Sigmoid colon (tissue), 7 donors: ENCODE data around the gene KLHDC9. TPM values are rescaled to one million over a fixed set of nuclear protein-coding genes. Genes with fewer than 3 reads are reported as not detected.

Experiments used
- DNase-seq: peaks from one replicate; pipeline ENCODE4 v3.0.0-alpha.2; 2019
- H3K27ac ChIP-seq, 4 donors: fragments of 200-600 bp; sonication (generic); one replicate each; pipeline ENCODE4 v1.5.1; 2016 to 2019; ENCODE audit warnings: mild to moderate bottlenecking in 1 of 4
- H3K27me3 ChIP-seq, 3 donors: fragments of 200-600 bp; sonication (generic); one replicate each; pipeline ENCODE4 v1.5.1; 2019; ENCODE audit warnings: mild to moderate bottlenecking in 1 of 3
- H3K36me3 ChIP-seq, 4 donors: fragments of 200-600 bp; sonication (generic); one replicate each; pipeline ENCODE4 v1.5.1; 2016 to 2019
- H3K4me1 ChIP-seq, 4 donors: fragments of 200-600 bp; sonication (generic); one replicate each; pipeline ENCODE4 v1.5.1; 2017 to 2019
- H3K4me3 ChIP-seq, 4 donors: fragments of 200-600 bp; sonication (generic); one replicate each; pipeline ENCODE4 v1.5.1; 2017 to 2019; ENCODE audit warnings: mild to moderate bottlenecking in 2 of 4, moderate library complexity in 1 of 4
- H3K9me3 ChIP-seq, 4 donors: fragments of 200-600 bp in 3 of 4; sonication (generic) in 3 of 4; one replicate each; pipeline versions ENCODE4 v1.5.1 to v1.6.1; 2013 to 2019
- EP300 ChIP-seq, 4 donors: sonication (generic); formaldehyde crosslinking; IDR thresholded peaks; one replicate each; pipeline ENCODE4 v1.6.1; 2017; ENCODE audit warnings: antibody characterized with exemption in 4 of 4
- POLR2A ChIP-seq, 2 donors: fragments of 450-650 bp; IDR thresholded peaks; one replicate each; pipeline ENCODE4 v1.6.1; 2016; ENCODE audit warnings: antibody characterized with exemption in 2 of 2, mild to moderate bottlenecking in 2 of 2, moderate library complexity in 2 of 2
- POLR2AphosphoS5 ChIP-seq, 4 donors: sonication (generic); formaldehyde crosslinking; IDR thresholded peaks; one replicate each; pipeline ENCODE4 v1.6.1; 2017; ENCODE audit warnings: antibody characterized with exemption in 4 of 4
- WGBS, 2 donors: extraction: QIAGEN DNeasy Blood & Tissue Kit; methylation state at CpG; one replicate each; pipeline ENCODE4 v1.1.7; 2013; 5-methylcytosine and 5-hydroxymethylcytosine counted together
- intact Hi-C: fragments of 100-400 bp; cut with DNase I; formaldehyde crosslinking; loops from one replicate; pipeline ENCODE4 v1.15.1; 2023
- polyA plus RNA-seq, 3 donors: library from polyadenylated mRNA; stranded (reverse); fragments of 200-250 nt; gene quantifications; one replicate each; pipeline ENCODE4 v1.2.3, GENCODE V29; 2013
- small RNA-seq, 3 donors: library from RNA; depleted of rRNA; stranded (forward); fragments of <200 nt; gene quantifications; one replicate each; pipeline ENCODE3, GENCODE V24; 2016
- total RNA-seq, 4 donors: library from RNA; depleted of rRNA; stranded (reverse); fragments of >200 nt; gene quantifications; one replicate each; pipeline ENCODE4 v1.1.0, GENCODE V29; 2016
- TF ChIP-seq, protein P1 (sequence below), 4 experiments: fragments of 450-650 bp in 3 of 4; fragments of 200-600 bp in 1 of 4; IDR thresholded peaks; one replicate each; pipeline ENCODE4 v1.5.1; 2016 to 2019; ENCODE audit warnings: antibody characterized with exemption in 4 of 4, mild to moderate bottlenecking in 3 of 4, moderate library complexity in 2 of 4
- donor health status: healthy with polysubstance abuse.
- donor health status: Bipolar disorder and iron deficiency.
- donor health status: healthy.

Gene KLHDC9
- total and polyA plus RNA-seq, 7 donors = 4.7 to 14.1 (median 9.9) TPM

DNA sequence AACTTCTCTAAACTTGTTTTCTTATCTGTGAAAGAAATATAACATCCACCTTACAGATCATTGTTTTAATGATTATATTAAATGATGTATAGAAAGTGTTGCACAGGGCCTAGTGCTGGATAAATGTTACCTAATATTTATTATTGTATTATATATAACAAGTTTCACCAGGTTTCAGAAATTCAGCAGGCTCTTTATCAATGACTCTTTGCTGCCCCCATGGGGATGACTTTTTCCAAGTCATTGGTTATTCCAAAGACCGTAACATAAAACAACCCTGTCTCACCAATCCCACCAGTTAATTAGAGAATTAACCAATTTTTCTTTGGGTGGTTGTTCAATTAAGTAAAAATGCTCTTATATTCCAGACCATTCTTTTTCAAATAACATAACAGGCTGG, 41.6 kb downstream of the KLHDC9 start:
- no peaks in the 10 kb centered on the region for H3K27me3 ChIP-seq
- intact Hi-C loops = no loop called here
- DNase-seq = no peak
- H3K9me3 ChIP-seq = no peaks in the 10 kb centered on the region
- TF ChIP-seq, protein P1, sequence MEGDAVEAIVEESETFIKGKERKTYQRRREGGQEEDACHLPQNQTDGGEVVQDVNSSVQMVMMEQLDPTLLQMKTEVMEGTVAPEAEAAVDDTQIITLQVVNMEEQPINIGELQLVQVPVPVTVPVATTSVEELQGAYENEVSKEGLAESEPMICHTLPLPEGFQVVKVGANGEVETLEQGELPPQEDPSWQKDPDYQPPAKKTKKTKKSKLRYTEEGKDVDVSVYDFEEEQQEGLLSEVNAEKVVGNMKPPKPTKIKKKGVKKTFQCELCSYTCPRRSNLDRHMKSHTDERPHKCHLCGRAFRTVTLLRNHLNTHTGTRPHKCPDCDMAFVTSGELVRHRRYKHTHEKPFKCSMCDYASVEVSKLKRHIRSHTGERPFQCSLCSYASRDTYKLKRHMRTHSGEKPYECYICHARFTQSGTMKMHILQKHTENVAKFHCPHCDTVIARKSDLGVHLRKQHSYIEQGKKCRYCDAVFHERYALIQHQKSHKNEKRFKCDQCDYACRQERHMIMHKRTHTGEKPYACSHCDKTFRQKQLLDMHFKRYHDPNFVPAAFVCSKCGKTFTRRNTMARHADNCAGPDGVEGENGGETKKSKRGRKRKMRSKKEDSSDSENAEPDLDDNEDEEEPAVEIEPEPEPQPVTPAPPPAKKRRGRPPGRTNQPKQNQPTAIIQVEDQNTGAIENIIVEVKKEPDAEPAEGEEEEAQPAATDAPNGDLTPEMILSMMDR (IDR thresholded peaks at IDR 0.05) = peak in 2 of 4 experiments; percentile 7 to 30
- TF ChIP-seq POLR2AphosphoS5 (IDR thresholded peaks at IDR 0.05) = no peak
- no peak for TF ChIP-seq EP300 (IDR thresholded peaks at IDR 0.05)
- H3K4me3 ChIP-seq = no peak overlapping the region
- peaks cover 0 to 10% (median 0%) of the 10 kb centered on the region in 4 donors for H3K4me1 ChIP-seq
- 53 to 63% methylated on average over 1 of the region's 1 CpG for WGBS, 2 donors
- H3K36me3 ChIP-seq = no peaks in the 10 kb centered on the region
- H3K27ac ChIP-seq = no peak overlapping the region

DNA sequence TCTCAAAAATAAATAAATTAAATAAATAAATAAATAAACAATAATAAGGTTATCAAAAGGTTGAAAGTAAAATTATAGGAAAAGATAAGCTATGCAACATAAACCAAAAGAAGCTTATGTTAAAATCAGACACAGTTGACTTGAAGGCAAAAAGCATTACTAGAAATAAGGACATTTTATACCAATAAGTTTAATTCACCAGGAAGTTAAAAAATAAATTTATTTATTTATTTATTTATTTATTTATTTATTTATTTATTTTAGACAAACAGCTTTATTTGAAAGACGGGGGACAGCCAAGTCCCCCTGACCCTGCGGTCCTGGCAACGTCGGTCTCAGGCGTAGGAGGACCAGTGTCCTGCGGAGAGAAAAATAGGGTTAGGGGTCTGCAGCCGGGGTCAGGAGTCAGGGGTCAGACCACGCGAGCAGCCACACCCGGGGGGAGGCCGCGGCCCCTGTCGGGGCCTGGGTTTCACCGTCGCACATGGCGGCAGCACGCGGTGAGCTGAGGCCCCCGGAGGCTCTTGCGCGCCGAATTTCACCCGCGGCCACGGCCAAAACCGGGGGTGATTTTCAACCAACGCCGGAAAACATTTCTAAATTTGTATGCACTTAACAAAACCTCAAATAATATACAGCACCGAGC, 42.7 kb downstream of the KLHDC9 start:
- Histone ChIP-seq H3K4me3 (no peak overlapping the region), H3K27ac (no peak overlapping the region), H3K27me3 (no peaks in the 10 kb centered on the region), H3K4me1 (peaks cover 0 to 10% (median 0%) of the 10 kb centered on the region in 4 donors), H3K9me3 (no peaks in the 10 kb centered on the region), H3K36me3 (no peaks in the 10 kb centered on the region)
- DNase-seq = no peak
- WGBS, 2 donors = 94 to 96% methylated on average over 29 of the region's 29 CpGs
- TF ChIP-seq EP300 (IDR thresholded peaks at IDR 0.05) (no peak), POLR2AphosphoS5 (IDR thresholded peaks at IDR 0.05) (no peak), POLR2A (IDR thresholded peaks at IDR 0.05) (no peak)
- TF ChIP-seq, protein P1 (IDR thresholded peaks at IDR 0.05) = no peak
- intact Hi-C loops = no loop called here

DNA sequence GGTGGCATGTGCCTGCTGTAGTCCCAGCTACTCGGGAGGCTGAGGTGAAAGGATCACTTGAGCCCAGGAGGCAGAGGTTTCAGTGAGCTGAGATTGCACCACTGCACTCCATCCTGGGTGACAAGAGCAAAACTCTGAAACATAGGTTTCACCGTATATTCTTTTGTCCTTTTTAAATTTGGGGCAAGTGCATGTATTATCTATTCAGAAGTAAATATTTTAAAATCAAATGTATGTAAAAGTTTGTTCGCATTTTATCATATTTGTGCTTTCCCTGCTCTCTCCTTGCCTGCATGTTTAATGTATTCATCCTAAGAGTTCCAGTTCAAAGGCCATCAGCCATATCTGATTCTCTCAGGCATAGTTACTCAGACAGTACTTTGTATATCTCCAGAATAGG, 47.7 kb downstream of the KLHDC9 start:
- Histone ChIP-seq H3K4me1 (no peaks in the 10 kb centered on the region), H3K9me3 (no peaks in the 10 kb centered on the region), H3K36me3 (no peaks in the 10 kb centered on the region), H3K27me3 (no peaks in the 10 kb centered on the region), H3K4me3 (no peak overlapping the region), H3K27ac (no peak overlapping the region)
- intact Hi-C loops = no loop called here
- TF ChIP-seq POLR2A (IDR thresholded peaks at IDR 0.05) = no peak
- no peak for DNase-seq
- 80 to 90% methylated on average over 3 of the region's 3 CpGs for WGBS, 2 donors

Small RNA genes within 50 kb of the gene (small RNA-seq; reads per million reads assigned to genes)
- gene RF01225 = 0 reads per million in 3 donors

Other genes with a start within 250 kb of the KLHDC9 start
- under 1 TPM in 3 of 4 donors, not detected in 1; 0.16 to 0.36 (median 0.27) TPM for gene CD244, start 235.5 kb upstream of the KLHDC9 start, total RNA-seq
- gene CD244, start 235.5 kb upstream of the KLHDC9 start, polyA plus RNA-seq = 1 to 10 TPM in 2 of 3 donors, not detected in 1; 1.0 to 1.8 TPM
- under 1 TPM in 2 of 4 donors, not detected in 2; 0.66 to 0.71 TPM for gene ITLN1, start 213.2 kb upstream of the KLHDC9 start, total RNA-seq
- gene ITLN1, start 213.2 kb upstream of the KLHDC9 start, polyA plus RNA-seq = 100 to 1,000 TPM; 175 to 478 (median 284) TPM
- gene ITLN2, start 143.6 kb upstream of the KLHDC9 start, total RNA-seq = not detected
- gene ITLN2, start 143.6 kb upstream of the KLHDC9 start, polyA plus RNA-seq = under 1 TPM in 1 of 3 donors, not detected in 2; 0.12 TPM
- 10 to 100 TPM in 1 of 4 donors, 1 to 10 TPM in 3; 2.7 to 30.5 (median 5.9) TPM for gene F11R, start 77.2 kb upstream of the KLHDC9 start, total RNA-seq
- 10 to 100 TPM; 15.6 to 96.7 (median 34.0) TPM for gene F11R, start 77.2 kb upstream of the KLHDC9 start, polyA plus RNA-seq
- 10 to 100 TPM; 10.5 to 46.4 (median 27.8) TPM for gene TSTD1, start 59.4 kb upstream of the KLHDC9 start, total RNA-seq
- 100 to 1,000 TPM; 115 to 609 (median 268) TPM for gene TSTD1, start 59.4 kb upstream of the KLHDC9 start, polyA plus RNA-seq
- 10 to 100 TPM; 54.8 to 76.2 (median 62.5) TPM for gene USF1, start 52.4 kb upstream of the KLHDC9 start, total RNA-seq
- gene USF1, start 52.4 kb upstream of the KLHDC9 start, polyA plus RNA-seq = 10 to 100 TPM; 25.8 to 84.6 (median 42.5) TPM
- 1 to 10 TPM; 4.4 to 7.7 (median 6.6) TPM for gene ARHGAP30, start 28.5 kb upstream of the KLHDC9 start, total RNA-seq
- 10 to 100 TPM in 1 of 3 donors, 1 to 10 TPM in 2; 4.8 to 37.8 (median 4.9) TPM for gene ARHGAP30, start 28.5 kb upstream of the KLHDC9 start, polyA plus RNA-seq
- not detected for gene NECTIN4, start 8.8 kb upstream of the KLHDC9 start, total RNA-seq
- gene NECTIN4, start 8.8 kb upstream of the KLHDC9 start, polyA plus RNA-seq = 1 to 10 TPM in 2 of 3 donors, not detected in 1; 1.2 to 2.8 TPM
- 10 to 100 TPM; 40.7 to 63.4 (median 45.9) TPM for gene PFDN2, start 19.7 kb downstream of the KLHDC9 start, total RNA-seq
- gene PFDN2, start 19.7 kb downstream of the KLHDC9 start, polyA plus RNA-seq = 100 to 1,000 TPM in 2 of 3 donors, 10 to 100 TPM in 1; 82.3 to 115 (median 104) TPM
- 10 to 100 TPM; 24.4 to 39.6 (median 33.1) TPM for gene NIT1, start 19.7 kb downstream of the KLHDC9 start, total RNA-seq
- gene NIT1, start 19.7 kb downstream of the KLHDC9 start, polyA plus RNA-seq = 10 to 100 TPM; 46.8 to 66.6 (median 66.5) TPM
- gene DEDD, start 34.3 kb downstream of the KLHDC9 start, total RNA-seq = 10 to 100 TPM; 27.7 to 34.2 (median 30.2) TPM
- gene DEDD, start 34.3 kb downstream of the KLHDC9 start, polyA plus RNA-seq = 10 to 100 TPM; 24.0 to 30.6 (median 30.5) TPM
- gene UFC1, start 55.6 kb downstream of the KLHDC9 start, total RNA-seq = 10 to 100 TPM; 49.0 to 77.8 (median 70.3) TPM
- 100 to 1,000 TPM; 129 to 249 (median 232) TPM for gene UFC1, start 55.6 kb downstream of the KLHDC9 start, polyA plus RNA-seq
- gene USP21, start 61.1 kb downstream of the KLHDC9 start, total RNA-seq = 10 to 100 TPM; 11.4 to 24.1 (median 13.1) TPM
- 10 to 100 TPM; 16.2 to 22.2 (median 17.3) TPM for gene USP21, start 61.1 kb downstream of the KLHDC9 start, polyA plus RNA-seq
- gene PPOX, start 68.1 kb downstream of the KLHDC9 start, total RNA-seq = 10 to 100 TPM; 16.6 to 30.9 (median 21.3) TPM
- gene PPOX, start 68.1 kb downstream of the KLHDC9 start, polyA plus RNA-seq = 10 to 100 TPM in 2 of 3 donors, 1 to 10 TPM in 1; 7.4 to 17.7 (median 16.2) TPM
- gene B4GALT3, start 79.1 kb downstream of the KLHDC9 start, total RNA-seq = 10 to 100 TPM; 10.7 to 19.3 (median 14.8) TPM
- 10 to 100 TPM; 13.4 to 33.4 (median 16.8) TPM for gene B4GALT3, start 79.1 kb downstream of the KLHDC9 start, polyA plus RNA-seq
- gene ADAMTS4, start 100.7 kb downstream of the KLHDC9 start, total RNA-seq = 10 to 100 TPM in 2 of 4 donors, 1 to 10 TPM in 2; 6.4 to 78.2 (median 10.8) TPM
- 1 to 10 TPM in 1 of 3 donors, under 1 TPM in 2; 0.23 to 4.5 (median 0.60) TPM for gene ADAMTS4, start 100.7 kb downstream of the KLHDC9 start, polyA plus RNA-seq
- 100 to 1,000 TPM in 1 of 4 donors, 10 to 100 TPM in 3; 79.6 to 113 (median 92.6) TPM for gene NDUFS2, start 104.0 kb downstream of the KLHDC9 start, total RNA-seq
- gene NDUFS2, start 104.0 kb downstream of the KLHDC9 start, polyA plus RNA-seq = 100 to 1,000 TPM; 113 to 194 (median 123) TPM
- 10 to 100 TPM; 14.4 to 86.4 (median 56.9) TPM for gene FCER1G, start 116.9 kb downstream of the KLHDC9 start, total RNA-seq
- 100 to 1,000 TPM in 1 of 3 donors, 10 to 100 TPM in 2; 77.7 to 243 (median 80.5) TPM for gene FCER1G, start 116.9 kb downstream of the KLHDC9 start, polyA plus RNA-seq
- not detected for gene APOA2, start 125.3 kb downstream of the KLHDC9 start, total RNA-seq
- gene APOA2, start 125.3 kb downstream of the KLHDC9 start, polyA plus RNA-seq = under 1 TPM in 1 of 3 donors, not detected in 2; 0.26 TPM
- 10 to 100 TPM; 12.6 to 20.2 (median 14.8) TPM for gene TOMM40L, start 127.7 kb downstream of the KLHDC9 start, total RNA-seq
- 10 to 100 TPM; 15.0 to 23.1 (median 18.5) TPM for gene TOMM40L, start 127.7 kb downstream of the KLHDC9 start, polyA plus RNA-seq
- not detected for gene NR1I3, start 139.8 kb downstream of the KLHDC9 start, total RNA-seq
- gene NR1I3, start 139.8 kb downstream of the KLHDC9 start, polyA plus RNA-seq = under 1 TPM in 1 of 3 donors, not detected in 2; 0.13 TPM
- gene PCP4L1, start 160.4 kb downstream of the KLHDC9 start, total RNA-seq = 10 to 100 TPM in 1 of 4 donors, 1 to 10 TPM in 2, under 1 TPM in 1; 0.71 to 15.2 (median 3.7) TPM
- 1 to 10 TPM in 1 of 3 donors, not detected in 2; 2.3 TPM for gene PCP4L1, start 160.4 kb downstream of the KLHDC9 start, polyA plus RNA-seq
- 1 to 10 TPM; 3.1 to 10.0 (median 6.0) TPM for gene MPZ, start 211.6 kb downstream of the KLHDC9 start, total RNA-seq
- gene MPZ, start 211.6 kb downstream of the KLHDC9 start, polyA plus RNA-seq = 1 to 10 TPM; 1.2 to 4.1 (median 3.0) TPM
- gene SDHC, start 216.0 kb downstream of the KLHDC9 start, total RNA-seq = 10 to 100 TPM; 21.2 to 83.5 (median 38.1) TPM
- 100 to 1,000 TPM; 221 to 371 (median 234) TPM for gene SDHC, start 216.0 kb downstream of the KLHDC9 start, polyA plus RNA-seq